ENCODE results near the gene NNMT. TPM values are rescaled to one million over a fixed set of nuclear protein-coding genes. Genes with fewer than 3 reads are reported as not detected.

The NNMT gene
- total and polyA plus RNA-seq, 7 donors, result 165 to 3,089 (median 751) TPM

- Histone ChIP-seq H3K36me3 (ENCODE audit: insufficient read depth in 1 of 2, low read depth in 1 of 2) (no peaks in the 10 kb centered on the region), H3K27me3 (ENCODE audit: insufficient read depth in 3 of 3, low read length in 2 of 3) (no peaks in the 10 kb centered on the region), H3K27ac (no peak overlapping the region), H3K9me3 (no peaks in the 10 kb centered on the region), H3K4me1 (no peaks in the 10 kb centered on the region), H3K4me3 (no peak overlapping the region)
- DNase-seq, result no peak
- 63 to 71% (median 66%) methylated on average over 3 of the region's 3 CpGs for WGBS, 3 donors
- no peak for TF ChIP-seq CTCF (IDR thresholded peaks at IDR 0.05)
- ATAC-seq, result no peak
- intact Hi-C loops (cut with DNase I), result no loop called here
Measured at GRCh38 chr11:114362958-114363357, 66.8 kb downstream of the NNMT start.

Other genes with a start within 250 kb of the NNMT start
- 100 to 1,000 TPM in 3 of 4 donors, 10 to 100 TPM in 1; 11.7 to 299 (median 183) TPM for gene ZBTB16, start 236.7 kb upstream of the NNMT start, total RNA-seq
- gene ZBTB16, start 236.7 kb upstream of the NNMT start, polyA plus RNA-seq, result 10 to 100 TPM; 12.0 to 89.8 (median 45.2) TPM
- 10 to 100 TPM in 3 of 4 donors, 1 to 10 TPM in 1; 7.8 to 18.1 (median 11.5) TPM for gene C11orf71, start 104.1 kb downstream of the NNMT start, total RNA-seq
- gene C11orf71, start 104.1 kb downstream of the NNMT start, polyA plus RNA-seq, result 10 to 100 TPM in 1 of 3 donors, 1 to 10 TPM in 2; 3.4 to 13.1 (median 5.0) TPM
- 10 to 100 TPM in 3 of 4 donors, 1 to 10 TPM in 1; 9.1 to 24.1 (median 17.3) TPM for gene RBM7, start 104.3 kb downstream of the NNMT start, total RNA-seq
- gene RBM7, start 104.3 kb downstream of the NNMT start, polyA plus RNA-seq, result 10 to 100 TPM; 13.7 to 21.7 (median 18.5) TPM
- gene REXO2, start 143.1 kb downstream of the NNMT start, total RNA-seq, result 10 to 100 TPM; 44.1 to 77.4 (median 61.9) TPM
- gene REXO2, start 143.1 kb downstream of the NNMT start, polyA plus RNA-seq, result 10 to 100 TPM; 57.4 to 67.8 (median 67.5) TPM

Data from psoas muscle (tissue), 8 donors.